SW 1271 (cell line): ENCODE results near the gene SYAP1.
"Not testable (repeated sequence)": the region's sequence is repeated elsewhere in the genome, so short reads cannot be mapped to it uniquely, and the experiment has no call there.

Source experiments
- DNase-seq, 2 experiments: peaks; one replicate each; lab custom pipeline; 2025; lab: John Stamatoyannopoulos, UW

Gene SYAP1

DNA sequence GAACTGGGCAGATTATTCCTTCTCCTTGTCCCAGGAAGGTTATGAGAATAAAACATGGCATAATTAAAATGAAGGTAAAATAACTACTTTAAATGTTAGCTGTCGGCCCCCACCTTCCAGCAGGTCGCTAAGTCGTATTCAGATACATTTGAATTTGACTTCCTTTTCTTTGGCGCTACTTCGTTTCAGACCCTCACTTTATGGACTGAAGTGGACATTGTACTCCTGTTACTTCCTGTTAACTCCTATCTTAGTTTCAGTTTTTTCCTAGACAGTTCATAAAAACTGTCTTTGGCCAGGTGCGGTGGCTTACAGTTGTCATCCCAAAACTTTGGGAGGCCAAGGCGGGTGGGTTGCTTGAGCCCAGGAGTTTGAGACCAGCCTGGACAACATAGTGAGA, 5.7 kb downstream of the SYAP1 start:
- no peak for DNase-seq

DNA sequence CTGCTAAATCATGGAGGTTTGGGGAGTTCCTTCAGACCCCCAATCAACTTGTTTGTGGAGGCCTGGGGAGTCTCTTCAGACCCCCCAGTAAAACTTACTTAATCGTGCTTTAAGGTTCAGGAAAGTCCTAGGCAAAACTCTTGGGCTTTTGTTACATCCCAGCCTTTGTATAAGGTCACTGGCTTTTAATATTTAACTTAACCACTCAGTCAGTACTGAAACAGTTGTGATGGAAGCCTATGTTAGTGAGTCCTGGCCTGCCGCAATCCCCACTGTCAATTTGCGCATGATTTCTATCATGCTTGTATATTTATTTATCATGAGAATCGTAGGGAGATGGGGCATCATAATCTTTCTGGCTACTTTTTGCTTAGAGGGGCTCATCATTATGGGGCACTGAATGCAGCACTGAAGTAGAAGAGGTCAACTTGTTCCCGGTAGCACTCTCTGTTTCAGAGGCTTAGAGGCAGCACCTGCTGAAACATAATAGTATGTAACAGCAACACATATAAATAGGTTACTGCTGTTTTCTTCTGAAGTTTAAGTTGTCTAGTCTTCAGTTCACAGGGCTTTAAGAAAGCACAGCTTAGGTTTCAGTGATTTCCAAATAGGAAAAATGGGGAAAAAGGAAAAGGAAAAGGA, 7.1 kb downstream of the SYAP1 start:
- not testable (repeated sequence) for DNase-seq

DNA sequence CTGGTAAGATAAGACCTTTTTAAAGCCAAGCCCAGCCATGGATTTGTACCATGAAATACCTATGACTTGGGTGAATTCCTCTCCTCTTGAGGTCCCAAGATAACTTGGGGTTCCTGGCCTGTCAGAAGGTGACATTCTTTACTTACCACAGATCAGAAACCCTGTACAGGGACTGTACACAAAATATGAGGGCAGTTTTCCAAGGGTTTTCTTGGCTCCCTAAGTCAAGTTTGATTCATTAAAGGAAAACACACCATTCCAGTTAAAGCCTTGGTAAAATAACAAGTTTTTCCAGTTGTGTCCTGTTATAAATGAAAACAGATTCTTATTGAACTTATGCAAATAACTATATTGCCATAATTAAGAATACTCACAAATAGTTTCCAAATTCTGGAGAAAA, 8.2 kb downstream of the SYAP1 start:
- no peak for DNase-seq

DNA sequence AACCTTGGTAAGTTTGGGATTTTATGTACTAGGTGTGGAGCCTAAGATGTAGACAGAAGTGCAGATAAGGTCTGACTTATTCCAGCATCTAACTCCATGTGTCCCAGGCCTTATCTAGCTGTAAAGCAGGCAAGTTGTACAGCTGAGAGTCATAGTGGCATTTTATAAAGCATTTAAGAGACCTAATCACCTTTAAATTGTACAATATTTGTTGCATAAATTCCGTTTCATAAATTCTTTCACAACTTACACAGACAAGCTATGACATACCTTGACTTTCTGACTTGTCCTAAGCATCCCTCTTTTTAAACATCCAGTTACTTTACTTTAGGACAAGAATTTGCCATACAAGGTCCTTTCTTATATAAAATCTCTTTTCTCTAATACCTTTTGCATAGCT, 11.0 kb downstream of the SYAP1 start:
- no peak for DNase-seq

DNA sequence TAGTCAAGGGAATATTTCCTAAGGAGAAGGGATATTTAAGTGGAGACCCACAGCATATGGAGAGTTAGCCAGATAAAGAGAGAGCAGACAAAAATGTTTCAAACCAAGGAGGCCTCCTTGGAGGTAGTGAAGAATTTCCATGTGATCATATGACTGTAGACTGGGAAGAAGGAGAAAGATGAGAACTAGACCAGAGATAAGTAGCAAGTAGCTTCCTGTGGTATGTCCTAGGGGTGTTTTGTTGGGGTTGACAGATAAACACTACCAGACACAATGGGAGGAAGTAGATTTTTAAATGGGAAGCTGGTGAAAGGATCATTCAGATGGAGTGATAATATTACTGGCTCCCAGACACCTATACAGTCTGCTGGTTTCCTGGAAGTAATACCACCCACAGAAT, 13.6 kb downstream of the SYAP1 start:
- no peak for DNase-seq

DNA sequence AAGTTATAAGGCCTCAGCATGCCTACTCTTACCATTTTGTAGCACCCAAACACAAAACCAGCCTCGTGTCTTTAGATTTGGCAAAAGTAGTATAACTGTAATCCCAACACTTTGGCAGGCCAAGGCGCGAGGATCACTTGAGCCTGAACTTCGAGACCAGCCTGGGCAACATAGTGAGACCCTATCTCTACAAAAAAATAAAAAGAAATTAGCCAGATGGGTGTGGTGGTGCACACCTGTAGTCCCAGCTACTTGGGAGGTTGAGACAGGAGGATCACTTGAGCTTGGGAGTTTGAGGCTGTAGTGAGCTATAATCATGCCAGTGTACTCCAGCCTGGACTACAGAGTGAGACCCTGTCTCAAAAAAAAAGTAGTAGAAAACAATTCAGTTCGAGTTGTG, 17.6 kb downstream of the SYAP1 start:
- no peak for DNase-seq

DNA sequence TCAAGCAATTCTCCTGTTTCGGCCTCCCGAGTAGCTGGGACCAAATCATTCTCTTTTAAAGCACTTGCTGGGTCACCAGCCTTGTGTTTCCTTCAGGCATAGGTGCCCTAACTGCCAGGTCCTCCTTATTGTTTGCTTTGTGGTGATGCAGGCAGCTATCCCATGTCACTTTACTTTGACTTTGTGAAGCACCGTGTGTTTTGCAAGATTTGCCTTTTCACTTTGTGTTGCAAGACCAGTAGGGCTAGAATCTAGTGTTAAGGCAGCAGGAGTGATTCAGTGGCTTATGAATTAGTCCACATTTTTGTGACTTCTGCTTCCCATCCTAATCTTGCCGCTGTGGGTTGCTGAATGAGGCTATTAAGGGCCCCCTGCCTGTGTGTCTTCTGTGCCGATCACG, 20.2 kb downstream of the SYAP1 start:
- DNase-seq, result no peak

DNA sequence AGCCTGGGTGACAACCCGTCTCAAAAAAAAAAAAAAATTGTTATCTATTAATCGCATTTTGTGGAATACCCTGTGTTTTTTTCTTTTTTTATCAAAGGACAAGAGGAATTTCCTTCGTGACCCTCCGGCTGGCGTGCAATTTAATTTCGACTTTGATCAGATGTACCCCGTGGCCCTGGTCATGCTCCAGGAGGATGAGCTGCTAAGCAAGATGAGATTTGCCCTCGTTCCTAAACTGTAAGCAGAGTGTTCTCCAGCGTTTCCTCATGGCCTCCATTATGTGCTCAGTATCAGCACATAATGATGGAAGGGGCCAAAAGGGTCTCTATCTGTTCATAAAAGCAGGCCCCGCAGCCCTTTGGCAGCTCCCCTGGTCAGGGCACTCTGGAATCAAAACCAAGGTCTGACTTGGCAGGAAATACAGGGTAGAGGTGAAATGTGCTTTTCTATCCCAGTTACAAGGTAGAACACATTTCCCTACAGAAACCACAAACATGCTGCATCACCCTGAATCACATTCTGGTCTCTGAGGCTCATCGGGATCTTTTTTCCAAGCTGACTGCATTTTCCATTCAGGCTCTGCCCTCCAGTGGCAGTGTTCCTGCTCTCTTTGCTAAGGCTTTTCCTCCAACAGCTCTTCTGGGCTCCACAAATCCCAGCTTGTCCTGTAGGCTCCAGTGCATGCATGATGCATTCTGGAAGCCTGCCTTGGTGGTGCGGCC, 24.4 kb downstream of the SYAP1 start:
- DNase-seq, result peak; percentile 1 to 7

DNA sequence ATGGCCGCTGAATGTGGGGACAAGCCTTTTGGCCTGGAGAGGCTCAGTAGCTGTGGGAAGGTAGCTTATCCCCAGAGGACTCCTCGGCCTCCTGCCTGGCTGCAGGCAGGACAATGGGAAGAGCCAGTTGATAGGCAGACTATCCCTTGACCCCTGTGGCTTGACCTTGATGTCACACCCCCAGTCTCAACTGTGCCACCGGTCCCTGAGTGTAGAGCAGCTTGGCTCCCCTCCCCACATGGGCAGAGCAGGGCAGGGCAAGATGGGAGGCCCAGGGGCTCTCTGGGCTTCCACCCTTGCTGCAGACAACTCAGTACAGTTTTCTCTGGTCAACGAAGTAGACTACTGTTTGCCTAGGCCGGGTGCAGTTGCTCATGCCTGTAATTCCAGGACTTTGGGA, 25.7 kb downstream of the SYAP1 start:
- DNase-seq, result no peak

DNA sequence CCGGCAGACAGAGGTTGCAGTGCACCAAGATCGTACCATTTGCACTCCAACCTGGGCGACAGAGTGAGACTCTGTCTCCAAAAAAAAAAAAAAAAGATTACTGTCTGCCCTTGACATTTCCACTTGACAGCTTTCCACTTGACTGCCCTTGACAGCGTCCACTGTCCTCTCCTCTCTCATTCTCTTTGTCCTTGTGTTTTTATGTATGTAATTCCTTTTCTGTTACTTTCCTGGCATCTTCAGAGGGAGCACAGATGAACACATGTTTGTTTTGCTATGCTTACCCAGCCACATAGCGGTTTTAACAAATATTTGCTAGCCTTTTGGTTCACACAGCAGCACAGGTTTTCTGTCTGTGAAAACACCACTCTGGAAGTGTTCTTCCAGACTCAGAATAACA, 26.2 kb downstream of the SYAP1 start:
- DNase-seq, result no peak

DNA sequence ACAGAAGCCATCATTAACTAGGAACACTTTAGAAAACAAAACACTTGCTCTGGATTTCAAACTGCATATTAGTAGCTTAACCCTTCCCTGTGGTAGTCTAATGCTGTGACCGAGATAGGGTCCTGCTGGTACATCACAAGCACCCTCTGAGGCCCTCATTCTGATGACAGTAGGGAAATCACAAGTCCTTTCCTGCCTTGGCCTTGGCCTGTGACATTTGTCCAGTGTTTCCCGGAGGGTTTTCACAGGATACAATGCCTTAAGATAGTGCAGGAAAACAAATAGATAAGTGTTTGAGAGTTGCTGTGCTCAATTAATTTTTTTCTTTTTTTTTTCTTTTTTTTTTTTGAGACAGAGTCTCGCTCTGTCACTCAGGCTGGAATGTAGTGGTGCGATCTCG, 29.0 kb downstream of the SYAP1 start:
- DNase-seq, result no peak

DNA sequence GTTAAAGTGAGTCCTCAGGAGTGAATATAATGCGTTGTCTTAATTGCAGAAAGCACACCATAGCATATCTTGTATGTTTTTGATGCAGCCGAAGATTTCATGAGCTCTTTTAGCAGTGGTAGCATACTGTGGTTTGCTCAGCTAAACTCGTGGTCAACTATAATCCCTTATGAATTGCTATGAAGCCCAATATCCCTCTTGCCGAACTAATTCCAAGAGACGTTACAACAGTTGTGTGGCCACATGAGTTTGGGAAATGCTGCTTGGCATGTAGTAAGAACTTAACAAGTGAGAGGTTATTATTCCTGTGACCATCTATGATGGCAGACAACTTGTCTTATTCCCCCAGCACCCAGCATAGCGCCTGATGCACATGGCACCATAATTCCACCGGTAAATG, 30.7 kb downstream of the SYAP1 start:
- DNase-seq, result no peak

DNA sequence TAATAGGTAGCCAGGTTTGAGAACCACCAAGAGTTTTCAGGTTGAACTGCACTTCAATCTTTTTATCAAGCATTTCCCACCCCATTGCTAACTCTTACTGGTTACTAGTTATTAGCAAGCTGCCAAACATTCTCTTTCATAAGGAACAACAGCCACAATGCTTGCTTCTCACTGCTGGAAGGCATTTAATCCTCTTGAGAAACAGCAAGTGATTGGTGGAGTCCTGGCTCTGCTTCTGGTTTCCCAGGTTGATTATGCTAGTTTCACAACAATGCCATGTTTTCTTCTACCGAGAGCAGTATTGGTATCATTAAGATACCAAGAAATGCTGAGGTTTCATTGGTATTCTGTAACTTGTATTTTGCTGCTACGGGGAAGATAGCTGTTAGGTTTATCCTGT, 34.6 kb downstream of the SYAP1 start:
- no peak for DNase-seq

DNA sequence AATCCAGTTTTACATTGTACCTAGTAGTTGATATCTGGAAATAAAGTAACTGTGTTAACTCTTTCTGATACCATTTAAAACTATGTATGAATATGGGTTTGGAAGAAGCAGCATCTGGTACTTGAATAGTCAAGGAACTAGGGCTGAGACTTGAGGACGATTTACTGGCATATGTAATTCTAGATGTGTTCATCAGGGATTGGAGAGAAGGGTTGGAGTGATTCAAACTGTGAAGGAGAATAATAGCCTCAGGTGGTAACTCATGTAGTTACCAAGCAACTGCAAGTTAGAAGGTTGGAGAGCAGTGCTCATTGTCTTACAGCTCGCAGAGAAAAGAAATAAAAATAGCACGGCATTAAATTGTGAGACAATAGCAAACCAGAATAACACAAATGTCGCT, 37.3 kb downstream of the SYAP1 start:
- DNase-seq, result no peak

DNA sequence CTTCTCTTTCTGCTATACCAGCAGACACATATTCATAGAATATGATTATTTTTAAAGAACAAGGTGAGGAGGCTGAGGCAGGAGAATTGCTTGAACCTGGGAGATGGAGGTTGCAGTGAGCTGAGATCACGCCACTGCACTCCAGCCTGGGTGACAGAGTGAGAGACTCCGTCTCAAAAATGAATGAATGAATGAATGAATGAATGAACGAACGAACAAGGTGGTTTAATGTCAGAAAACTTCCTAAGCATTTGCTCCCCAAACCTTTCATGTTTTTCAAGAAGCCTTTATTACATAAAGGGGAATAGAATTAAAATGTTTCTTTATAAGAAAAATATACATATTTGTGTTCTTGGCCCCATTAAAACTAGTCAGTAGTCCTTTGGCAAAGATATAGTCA, 42.1 kb downstream of the SYAP1 start:
- not testable (repeated sequence) for DNase-seq

DNA sequence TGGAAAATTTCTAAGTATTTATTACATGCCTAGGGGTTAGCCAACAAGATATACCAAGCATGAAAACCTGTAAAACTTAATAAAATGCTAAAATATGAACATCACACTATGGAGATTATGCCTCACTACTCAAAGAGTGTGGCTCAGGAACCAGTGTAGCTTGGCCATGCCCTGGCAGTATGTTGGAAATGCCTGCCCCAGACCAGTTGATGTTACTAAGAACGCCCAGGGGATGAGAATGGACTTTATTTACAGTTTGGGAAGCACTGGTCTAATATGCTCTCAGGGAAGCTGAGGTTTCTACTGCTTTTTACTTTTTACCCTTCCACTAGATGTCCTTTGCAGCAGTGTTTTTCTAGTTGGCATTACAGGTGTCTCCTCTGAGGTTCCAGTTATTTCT, 43.2 kb downstream of the SYAP1 start:
- no peak for DNase-seq

DNA sequence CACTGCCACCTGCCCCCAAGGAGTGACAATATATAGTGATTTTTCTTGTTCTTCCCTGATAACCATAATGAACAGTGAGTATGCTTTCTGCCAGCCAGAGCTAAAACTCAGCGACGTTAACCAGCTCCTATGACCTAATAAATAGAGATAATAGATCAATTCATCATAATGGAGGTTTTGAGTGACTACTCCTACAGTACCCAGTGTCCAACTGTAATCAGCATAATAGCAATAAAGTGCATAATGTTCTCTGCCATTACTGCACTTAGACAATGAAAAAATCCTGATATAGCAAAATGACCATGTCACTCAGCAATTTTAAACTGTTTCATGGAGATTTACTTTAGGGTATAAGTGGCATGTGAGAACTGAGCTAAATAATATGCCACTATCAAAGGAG, 46.2 kb downstream of the SYAP1 start:
- DNase-seq, result no peak

DNA sequence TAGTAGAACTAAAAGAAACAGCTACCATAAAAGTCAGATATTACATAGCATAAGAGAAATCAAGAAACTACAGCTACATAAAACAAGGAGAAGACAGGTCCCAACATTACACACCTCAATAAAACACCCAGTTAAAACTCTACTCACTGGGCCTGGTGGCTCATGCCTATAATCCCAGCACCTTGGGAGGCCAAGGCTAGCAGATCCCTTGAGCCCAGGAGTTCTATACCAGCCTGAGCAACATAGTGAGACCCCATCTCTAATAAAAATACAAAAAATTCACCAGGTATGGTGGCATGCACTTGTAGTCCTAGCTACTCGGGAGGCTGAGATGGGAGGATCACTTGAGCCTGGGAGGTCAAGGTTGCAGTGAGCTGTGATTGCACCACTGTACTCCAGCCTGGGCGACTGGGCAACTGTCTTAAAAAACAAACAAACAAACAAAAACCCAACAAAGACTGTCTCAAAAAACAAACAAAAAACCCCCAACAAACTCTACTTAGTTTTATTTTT, 51.6 kb downstream of the SYAP1 start:
- DNase-seq, result no peak

DNA sequence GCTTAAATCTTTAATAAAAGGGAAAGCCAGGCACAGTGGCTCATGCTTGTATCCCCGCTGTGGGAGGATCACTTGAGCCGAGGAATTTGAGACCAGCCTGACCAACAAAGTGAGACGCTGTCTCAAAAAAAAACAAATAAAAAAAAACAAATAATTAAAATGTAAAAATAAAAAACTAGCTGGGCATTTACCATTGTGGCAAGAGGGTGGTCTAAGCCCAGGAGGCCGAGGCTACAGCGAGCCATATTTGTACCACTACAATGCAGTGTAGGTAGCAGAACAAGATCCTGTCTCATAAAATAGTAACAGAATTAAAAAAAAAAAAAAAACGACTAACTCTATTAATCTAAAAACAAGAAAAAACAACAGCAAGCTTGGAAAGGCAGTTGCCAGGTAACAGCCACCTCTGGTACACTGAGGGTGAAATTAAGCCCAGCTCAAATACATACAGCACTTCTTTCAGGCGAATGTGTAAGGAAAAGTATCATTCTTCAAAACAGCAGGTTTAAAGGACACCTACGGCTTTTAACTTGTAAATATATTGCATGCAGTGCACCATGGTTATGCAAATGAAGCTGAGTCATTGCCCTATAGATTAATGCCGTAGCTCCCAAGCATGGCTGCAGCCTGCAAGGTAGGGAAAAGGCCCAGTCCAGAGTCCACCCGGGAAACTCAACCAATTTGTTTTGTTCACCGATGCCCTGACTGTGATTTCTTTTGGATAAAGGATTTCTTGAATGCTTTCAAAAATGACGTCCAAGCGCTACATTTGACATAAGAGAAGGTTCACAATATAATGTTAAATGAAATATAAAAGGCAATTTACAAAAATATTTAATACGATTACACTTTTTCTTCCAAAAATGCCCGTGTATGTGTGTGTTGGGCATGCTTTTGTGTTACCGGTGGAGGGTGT, 52.3 kb downstream of the SYAP1 start:
- no peak for DNase-seq

DNA sequence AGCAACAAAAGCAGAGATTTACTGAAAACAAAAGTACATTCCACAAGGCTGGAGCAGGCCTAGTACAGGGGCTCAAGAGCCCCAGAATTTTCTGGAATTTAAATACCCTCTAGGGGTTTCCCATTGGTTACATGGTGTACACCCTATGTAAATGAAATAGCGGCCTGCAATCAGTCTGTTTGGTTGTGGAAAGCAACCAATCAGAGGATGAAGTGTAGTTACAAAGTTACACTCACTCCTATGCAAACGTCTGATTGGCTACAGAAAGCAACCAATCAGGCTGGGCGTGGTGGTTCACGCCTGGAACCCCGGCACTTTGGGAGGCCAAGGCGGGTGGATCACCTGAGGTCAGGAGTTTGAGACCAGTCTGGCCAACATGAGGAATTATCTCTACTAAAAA, 53.0 kb downstream of the SYAP1 start:
- no peak for DNase-seq

DNA sequence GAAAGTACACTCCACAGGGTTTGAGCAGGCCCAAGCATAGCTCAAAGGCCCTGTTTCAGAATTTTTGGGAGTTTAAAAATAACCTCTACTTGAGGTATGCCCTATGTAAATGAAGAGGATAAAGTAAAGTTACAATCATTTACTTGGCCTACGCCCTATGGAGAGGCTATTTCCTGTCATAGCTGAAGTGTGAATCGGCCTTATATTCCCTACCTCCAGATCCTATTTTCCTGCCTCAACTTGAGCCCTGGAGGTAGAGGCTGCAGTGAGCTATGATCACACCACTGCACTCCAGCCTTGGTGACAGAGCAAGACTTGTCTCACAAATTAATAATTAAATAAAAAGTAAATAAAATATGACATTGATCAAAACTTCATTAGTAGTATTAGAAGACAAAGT, 55.3 kb downstream of the SYAP1 start:
- DNase-seq, result no peak

DNA sequence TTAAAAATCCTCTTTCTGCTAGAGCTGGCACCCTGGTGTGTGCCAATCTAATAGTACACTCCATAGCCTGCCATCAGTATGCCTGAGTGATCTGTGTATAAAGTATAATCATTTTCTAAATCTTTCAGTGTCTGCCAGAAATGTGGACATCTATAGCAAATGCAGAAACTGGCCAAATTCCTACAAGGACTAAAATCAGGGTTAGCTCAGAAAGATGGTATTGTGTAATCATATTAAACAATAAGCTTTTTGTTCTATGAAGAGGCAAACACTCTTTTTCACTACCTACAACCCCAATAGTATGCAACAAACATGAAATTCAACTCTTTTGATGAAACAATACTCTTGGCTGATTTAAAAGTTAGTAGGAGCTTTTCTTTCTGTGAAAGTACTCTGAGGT, 59.1 kb downstream of the SYAP1 start:
- DNase-seq, result no peak

DNA sequence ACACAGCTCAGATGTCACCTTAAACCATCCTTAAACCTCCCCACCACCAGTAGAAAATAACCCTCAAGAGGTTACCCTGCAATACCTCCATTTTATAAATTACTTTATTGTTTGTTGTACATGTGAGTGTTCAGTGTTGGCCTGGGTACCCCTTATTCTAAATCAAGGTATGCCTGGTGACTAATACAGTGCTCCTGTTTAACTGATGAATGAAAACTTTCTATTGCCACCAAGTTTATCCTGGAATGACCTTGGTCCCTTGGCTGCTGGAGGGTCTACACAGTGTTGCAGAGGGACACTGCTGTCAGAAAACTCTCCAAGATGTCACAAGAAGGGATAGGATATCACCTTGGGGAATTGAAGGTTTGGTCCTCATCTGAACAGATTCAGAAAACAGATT, 59.6 kb downstream of the SYAP1 start:
- DNase-seq, result no peak
